ENCODE data around the gene VWF. TPM values are rescaled to one million over a fixed set of nuclear protein-coding genes. Genes with fewer than 3 reads are reported as not detected.

Gene VWF
- total RNA-seq, 1 donor from 2014 or later = 244 TPM

Other genes starting within 250 kb of the VWF start
- 19.5 TPM for gene ANO2, start 179.4 kb downstream of the VWF start, total RNA-seq
- gene CD9, start 75.7 kb upstream of the VWF start, total RNA-seq = 46.9 TPM
- gene PLEKHG6, start 186.0 kb upstream of the VWF start, total RNA-seq = 0.49 TPM
- 59.8 TPM for gene TNFRSF1A, start 217.4 kb upstream of the VWF start, total RNA-seq